B cell (primary cell): ENCODE results near the gene FANCC. TPM values are rescaled to one million over a fixed set of nuclear protein-coding genes. Genes with fewer than 3 reads are reported as not detected.

Experiments used
- ATAC-seq: fragments of 200-7000 bp; cut with Tn5 transposase; one replicate; pipeline ENCODE4 v1.10.0; 2021; ENCODE audit warnings: low read depth, mild to moderate bottlenecking, moderate number of reproducible peaks, moderate library complexity
- CTCF ChIA-PET: fragments of 350-600 bp; sonication (Branson Sonifier 250); formaldehyde crosslinking; loops from one replicate; lab custom pipeline; 2021; ENCODE audit warnings: antibody characterized with exemption, inconsistent platforms; lab: Charles Lee
- POLR2A ChIA-PET: fragments of 350-600 bp; sonication (Branson Sonifier 250); formaldehyde crosslinking; loops from one replicate; lab custom pipeline; 2021; ENCODE audit warnings: antibody characterized with exemption; lab: Charles Lee
- DNase-seq: peaks from one replicate; pipeline ENCODE4 v3.0.0; 2013
- H2AFZ ChIP-seq: 2 replicates; pipeline ENCODE4 v1.6.1; 2012; ENCODE audit warnings: mild to moderate bottlenecking, low read depth, low read length; ENCODE audit not compliant: insufficient read depth, poor library complexity, severe bottlenecking
- H3K27ac ChIP-seq, 2 donors: 1 replicate in 1 of 2; 2 replicates in 1 of 2; pipeline ENCODE4 v1.5.1; 2012 to 2013; ENCODE audit warnings: low read length in 2 of 2, mild to moderate bottlenecking in 2 of 2, moderate library complexity in 1 of 2
- H3K27me3 ChIP-seq, 4 experiments: fragments of 200-600 bp in 1 of 4; sonication (generic) in 1 of 4; replicated peaks in 1 of 4; 1 replicate in 2 of 4; 2 replicates in 2 of 4; pipeline versions ENCODE4 v1.6.1 to v1.7.0; 2013 to 2016; ENCODE audit warnings: low read length in 3 of 4, mild to moderate bottlenecking in 2 of 4, mixed read lengths in 1 of 4, moderate library complexity in 1 of 4; ENCODE audit not compliant: insufficient read depth in 4 of 4, control insufficient read depth in 3 of 4; ENCODE audit errors: control extremely low read depth in 1 of 4
- H3K36me3 ChIP-seq, 2 experiments: replicated peaks in 1 of 2; 1 replicate in 1 of 2; 2 replicates in 1 of 2; pipeline versions ENCODE4 v1.6.1 to v1.7.1; 2013; ENCODE audit warnings: low read length in 1 of 2; ENCODE audit not compliant: insufficient read depth in 2 of 2, control insufficient read depth in 1 of 2; ENCODE audit errors: control extremely low read depth in 1 of 2, extremely low read depth in 1 of 2
- H3K4me1 ChIP-seq, 2 donors: fragments of 200-600 bp in 1 of 2; sonication (generic) in 1 of 2; 1 replicate in 1 of 2; 2 replicates in 1 of 2; pipeline versions ENCODE4 v1.5.1 to v1.6.1; 2013 to 2017; ENCODE audit warnings: low read length in 2 of 2; ENCODE audit not compliant: control insufficient read depth in 2 of 2, insufficient read depth in 2 of 2
- H3K4me2 ChIP-seq: replicated peaks from 2 replicates; pipeline ENCODE3; 2012; ENCODE audit warnings: mild to moderate bottlenecking, low read depth, low read length; ENCODE audit not compliant: poor library complexity, severe bottlenecking
- H3K4me3 ChIP-seq, 5 experiments: fragments of 200-600 bp in 1 of 5; sonication (generic) in 1 of 5; 1 replicate in 3 of 5; 2 replicates in 2 of 5; pipeline versions ENCODE4 v1.5.1 to v1.7.0; 2011 to 2016; ENCODE audit warnings: low read length in 4 of 5, mild to moderate bottlenecking in 4 of 5, low read depth in 2 of 5, control low read depth in 1 of 5, moderate library complexity in 1 of 5; ENCODE audit not compliant: insufficient read depth in 1 of 5; ENCODE audit errors: control extremely low read depth in 1 of 5, extremely low read depth in 1 of 5
- H3K79me2 ChIP-seq: fragments of 200-600 bp; sonication (generic); one replicate; pipeline ENCODE4 v1.6.0; 2016; ENCODE audit warnings: low read length; ENCODE audit not compliant: control insufficient read depth, insufficient read depth
- H3K9ac ChIP-seq: fragments of 200-600 bp; sonication (generic); 2 replicates; pipeline ENCODE4 v1.6.1; 2017; ENCODE audit warnings: mild to moderate bottlenecking, low read length, moderate library complexity
- H3K9me3 ChIP-seq, 3 donors: one replicate each; pipeline versions ENCODE4 v1.6.1 to v1.7.1; 2013; ENCODE audit warnings: low read length in 2 of 3; ENCODE audit not compliant: control insufficient read depth in 2 of 3, insufficient read depth in 1 of 3; ENCODE audit errors: control extremely low read depth in 1 of 3
- H4K20me1 ChIP-seq: 2 replicates; pipeline ENCODE4 v1.6.0; 2012; ENCODE audit warnings: mild to moderate bottlenecking, low read length; ENCODE audit not compliant: insufficient read depth, control insufficient read depth, poor library complexity, severe bottlenecking
- H3K27ac Mint-ChIP-seq: one replicate; pipeline ENCODE4 v1.8.0; 2021; ENCODE audit warnings: mixed read lengths
- H3K27me3 Mint-ChIP-seq: one replicate; pipeline ENCODE4 v1.8.0; 2021; ENCODE audit warnings: mixed read lengths
- H3K4me1 Mint-ChIP-seq: one replicate; pipeline ENCODE4 v1.8.0; 2021; ENCODE audit warnings: mixed read lengths
- H3K4me3 Mint-ChIP-seq: one replicate; pipeline ENCODE4 v1.8.0; 2021; ENCODE audit warnings: mixed read lengths
- H3K9me3 Mint-ChIP-seq: one replicate; pipeline ENCODE4 v1.8.0; 2022; ENCODE audit warnings: mixed read lengths; ENCODE audit not compliant: insufficient read depth
- EZH2 ChIP-seq: IDR thresholded peaks from 2 replicates; pipeline ENCODE4 v1.6.1; 2012; ENCODE audit warnings: borderline replicate concordance, low read depth, mild to moderate bottlenecking, moderate library complexity, low read length; ENCODE audit not compliant: insufficient read depth, poor library complexity, severe bottlenecking
- WGBS: methylation state at CpG from one replicate; pipeline ENCODE4 v1.1.5; 2013; ENCODE audit warnings: missing lambda C conversion rate; ENCODE audit not compliant: insufficient coverage; 5-methylcytosine and 5-hydroxymethylcytosine counted together
- intact Hi-C: fragments of 100-400 bp; cut with micrococcal nuclease; formaldehyde crosslinking; loops from one replicate; pipeline ENCODE4 v1.10.0; 2022
- polyA plus RNA-seq: library from polyadenylated mRNA; depleted of rRNA; stranded (reverse); fragments of >200 nt; gene quantifications from 2 replicates; pipeline ENCODE4 v1.2.3, GENCODE V29; 2012
- total RNA-seq, 2 donors: library from RNA; stranded (reverse); fragments of 120-200 nt in 1 of 2; gene quantifications; 1 replicate in 1 of 2; 2 replicates in 1 of 2; pipeline versions ENCODE4 v1.2.3 to v1.2.4, GENCODE V29; 2013 to 2022
- TF ChIP-seq, protein P1 (sequence below): fragments of 200-600 bp; IDR thresholded peaks from one replicate; pipeline ENCODE4 v1.8.0; 2022; ENCODE audit warnings: antibody characterized with exemption, mild to moderate bottlenecking

The FANCC gene
- total and polyA plus RNA-seq, 2 donors (not counting 1 experiment from before 2014, with no cell fraction given): 1.8 to 11.1 TPM

DNA sequence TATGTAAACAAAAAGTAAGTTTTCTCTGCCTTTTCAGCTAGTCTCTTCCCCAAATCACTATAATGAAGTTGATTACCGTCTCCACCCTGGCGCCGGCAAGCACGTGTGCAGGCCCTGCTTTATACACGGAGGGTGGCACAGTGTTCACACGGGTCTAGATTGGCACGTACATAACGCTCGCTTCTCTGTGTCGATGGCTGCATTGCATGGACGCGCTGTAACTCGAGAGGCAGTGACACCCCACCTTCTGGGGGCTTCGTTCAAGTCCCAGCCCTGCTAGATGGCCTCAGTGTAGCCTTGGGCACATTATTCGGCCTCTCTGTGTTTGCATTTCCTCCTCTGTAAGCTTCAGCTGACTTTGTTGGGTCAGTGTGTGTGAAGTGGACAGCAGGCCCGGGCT is 223.9 kb downstream of the FANCC start:
- DNase-seq (no peak), ATAC-seq (no peak)
- no peaks in the 10 kb centered on the region for H3K79me2 ChIP-seq
- H3K27ac ChIP-seq: no peak overlapping the region
- H2AFZ ChIP-seq: no peak overlapping the region
- H3K4me3 ChIP-seq: no peak overlapping the region
- H3K27me3 ChIP-seq: peaks cover 0 to 2% (median 0%) of the 10 kb centered on the region in 4 experiments
- H3K9ac ChIP-seq: no peak overlapping the region
- intact Hi-C loops: no loop called here
- TF ChIP-seq, protein P1, sequence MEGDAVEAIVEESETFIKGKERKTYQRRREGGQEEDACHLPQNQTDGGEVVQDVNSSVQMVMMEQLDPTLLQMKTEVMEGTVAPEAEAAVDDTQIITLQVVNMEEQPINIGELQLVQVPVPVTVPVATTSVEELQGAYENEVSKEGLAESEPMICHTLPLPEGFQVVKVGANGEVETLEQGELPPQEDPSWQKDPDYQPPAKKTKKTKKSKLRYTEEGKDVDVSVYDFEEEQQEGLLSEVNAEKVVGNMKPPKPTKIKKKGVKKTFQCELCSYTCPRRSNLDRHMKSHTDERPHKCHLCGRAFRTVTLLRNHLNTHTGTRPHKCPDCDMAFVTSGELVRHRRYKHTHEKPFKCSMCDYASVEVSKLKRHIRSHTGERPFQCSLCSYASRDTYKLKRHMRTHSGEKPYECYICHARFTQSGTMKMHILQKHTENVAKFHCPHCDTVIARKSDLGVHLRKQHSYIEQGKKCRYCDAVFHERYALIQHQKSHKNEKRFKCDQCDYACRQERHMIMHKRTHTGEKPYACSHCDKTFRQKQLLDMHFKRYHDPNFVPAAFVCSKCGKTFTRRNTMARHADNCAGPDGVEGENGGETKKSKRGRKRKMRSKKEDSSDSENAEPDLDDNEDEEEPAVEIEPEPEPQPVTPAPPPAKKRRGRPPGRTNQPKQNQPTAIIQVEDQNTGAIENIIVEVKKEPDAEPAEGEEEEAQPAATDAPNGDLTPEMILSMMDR: no peak
- TF ChIP-seq EZH2: no peak
- WGBS: 96% methylated on average over 15 of the region's 16 CpGs
- H3K36me3 ChIP-seq: no peaks in the 10 kb centered on the region
- H3K4me1 ChIP-seq: no peaks in the 10 kb centered on the region
- ChIA-PET CTCF (interaction anchor here (1.1 kb wide), 1 partner anchor 412 kb away, joined by 3 read pairs; no protein-coding TSS in a partner anchor), POLR2A (no interaction called here)
- H4K20me1 ChIP-seq: no peaks in the 10 kb centered on the region
- H3K4me2 ChIP-seq: no peak overlapping the region
- Mint-ChIP-seq H3K4me1 (no peaks in the 10 kb centered on the region), H3K27ac (no peak overlapping the region), H3K4me3 (no peak overlapping the region), H3K27me3 (no peaks in the 10 kb centered on the region), H3K9me3 (no peaks in the 10 kb centered on the region)
- H3K9me3 ChIP-seq: no peaks in the 10 kb centered on the region

GRCh38 chr9:95092262-95093072 is 225.0 kb downstream of the FANCC start:
- ATAC-seq (no peak), DNase-seq (no peak)
- ChIA-PET CTCF (interaction anchor here (1.1 kb wide), 1 partner anchor 411 kb away, joined by 3 read pairs; no protein-coding TSS in a partner anchor), POLR2A (no interaction called here)
- Mint-ChIP-seq H3K27ac (no peak overlapping the region), H3K4me1 (no peaks in the 10 kb centered on the region), H3K9me3 (no peaks in the 10 kb centered on the region), H3K27me3 (no peaks in the 10 kb centered on the region), H3K4me3 (no peak overlapping the region)
- Histone ChIP-seq H3K4me3 (no peak overlapping the region), H3K27ac (no peak overlapping the region), H4K20me1 (no peaks in the 10 kb centered on the region), H3K9me3 (no peaks in the 10 kb centered on the region), H3K4me2 (no peak overlapping the region), H3K9ac (no peak overlapping the region), H3K36me3 (no peaks in the 10 kb centered on the region), H3K4me1 (no peaks in the 10 kb centered on the region), H3K27me3 (peaks cover 0 to 2% (median 0%) of the 10 kb centered on the region in 4 experiments), H3K79me2 (no peaks in the 10 kb centered on the region), H2AFZ (no peak overlapping the region)
- 46% methylated on average over 17 of the region's 19 CpGs for WGBS
- TF ChIP-seq EZH2: no peak
- TF ChIP-seq, protein P1: no peak
- intact Hi-C loops: no loop called here
